Hippocampal formation (tissue), 2 donors: ENCODE measurements around the gene EREG.
"Not testable (repeated sequence)": the region's sequence is repeated elsewhere in the genome, so short reads cannot be mapped to it uniquely, and the experiment has no call there.

ENCODE experiments used
- DNase-seq, 2 donors: peaks; one replicate each; lab custom pipeline; 2025; lab: John Stamatoyannopoulos, UW

The EREG gene, protein sequence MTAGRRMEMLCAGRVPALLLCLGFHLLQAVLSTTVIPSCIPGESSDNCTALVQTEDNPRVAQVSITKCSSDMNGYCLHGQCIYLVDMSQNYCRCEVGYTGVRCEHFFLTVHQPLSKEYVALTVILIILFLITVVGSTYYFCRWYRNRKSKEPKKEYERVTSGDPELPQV

GRCh38 chr4:74364652-74365491 is at the start of gene EREG:
EREG (plus strand) TSS chr4:74365145; CDS start chr4:74365309, 164 bp downstream.
- no peak for DNase-seq

DNA sequence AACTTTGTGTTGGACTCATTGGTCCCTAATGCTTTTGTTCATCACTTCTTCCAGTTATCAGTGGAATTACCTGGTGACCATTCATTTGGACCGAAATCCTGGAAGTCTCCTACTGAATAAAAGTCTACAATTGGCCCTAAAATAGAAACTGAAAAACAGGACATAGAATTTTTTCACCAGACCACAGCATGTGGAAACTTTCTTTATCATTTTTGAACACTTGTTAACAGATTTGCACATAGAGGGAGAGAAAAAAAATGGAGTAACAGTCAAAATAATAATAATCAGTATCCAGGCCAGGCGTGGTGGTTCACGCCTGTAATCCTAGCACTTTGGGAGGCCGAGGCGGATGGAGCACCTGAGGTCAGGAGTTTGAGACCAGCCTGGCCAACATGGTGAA is 49.6 kb upstream of the EREG start:
- no peak for DNase-seq

- no peak for DNase-seq
These were observed 48.5 kb upstream of the EREG start for GRCh38 chr4:74316397-74316796.

- DNase-seq: no peak
These were observed 47.2 kb upstream of the EREG start for GRCh38 chr4:74317616-74318246.

DNA sequence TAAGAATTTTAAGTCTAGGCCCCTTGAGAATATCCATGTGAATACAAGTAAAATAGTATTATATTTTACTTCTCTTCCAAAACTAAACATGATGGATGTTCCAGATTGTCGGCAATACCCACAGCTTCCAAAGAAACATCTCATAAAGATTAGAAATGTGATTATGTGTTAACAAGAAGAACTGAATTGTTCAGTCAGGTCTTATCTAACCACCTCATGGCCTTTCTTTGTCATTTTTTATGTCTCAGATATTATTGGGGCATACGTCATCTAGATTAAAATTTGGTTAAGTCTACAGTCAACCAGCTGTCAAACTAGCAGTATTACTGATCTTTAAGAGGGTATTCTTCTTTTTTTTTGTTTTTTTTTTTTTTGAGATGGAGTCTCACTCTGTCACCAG is 46.7 kb upstream of the EREG start:
- no peak for DNase-seq

GRCh38 chr4:74319470-74319869 is 45.5 kb upstream of the EREG start:
- no peak for DNase-seq

GRCh38 chr4:74320559-74321118 is 44.3 kb upstream of the EREG start:
- peak in 1 of 2 donors; percentile 40 for DNase-seq

GRCh38 chr4:74322301-74322700 is 42.6 kb upstream of the EREG start:
- no peak for DNase-seq

- no peak for DNase-seq
These were observed 41.3 kb upstream of the EREG start for GRCh38 chr4:74323663-74324062.

GRCh38 chr4:74324262-74324661 is 40.7 kb upstream of the EREG start:
- no peak for DNase-seq

DNA sequence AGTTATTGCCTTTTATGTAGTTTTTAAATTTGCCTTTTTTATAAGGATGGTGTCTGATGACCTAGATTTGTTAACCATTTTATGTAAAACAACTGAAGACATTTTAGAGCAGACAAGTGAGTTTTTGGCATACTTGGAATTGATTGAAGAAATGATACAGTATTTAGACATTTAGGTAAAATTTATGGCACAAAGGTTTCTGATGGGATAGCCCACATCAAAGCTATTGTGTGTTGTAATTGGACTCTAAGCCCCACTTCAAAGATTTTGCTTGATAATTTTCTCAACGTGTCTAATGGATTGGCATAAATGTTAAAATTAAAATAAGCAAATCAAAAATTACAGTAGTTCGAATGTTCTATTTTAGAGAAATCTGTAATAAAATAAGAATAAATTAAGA is 39.1 kb upstream of the EREG start:
- DNase-seq: no peak

DNA sequence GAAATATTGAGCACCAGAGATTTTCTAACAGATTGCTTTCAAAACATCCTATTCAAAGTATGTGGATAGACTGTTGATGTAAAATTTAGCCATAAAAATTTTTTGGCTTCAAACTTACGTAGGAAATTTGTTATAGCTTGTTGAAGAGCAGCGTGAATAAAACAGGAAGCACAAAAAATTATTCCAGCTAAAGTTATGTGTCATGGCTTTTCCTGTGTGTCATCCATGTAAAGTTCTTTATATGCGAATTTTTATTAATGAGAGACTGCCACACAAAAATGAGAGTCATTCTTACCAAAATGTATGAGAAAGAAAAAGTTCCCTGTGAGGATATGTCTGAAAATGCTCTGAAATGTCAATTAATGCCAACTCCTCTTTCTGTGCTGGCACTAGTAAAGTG is 37.2 kb upstream of the EREG start:
- no peak for DNase-seq

- no peak for DNase-seq
These were observed 36.4 kb upstream of the EREG start for GRCh38 chr4:74328501-74328900.

- DNase-seq: no peak
These were observed 35.6 kb upstream of the EREG start for GRCh38 chr4:74329307-74329706.

DNA sequence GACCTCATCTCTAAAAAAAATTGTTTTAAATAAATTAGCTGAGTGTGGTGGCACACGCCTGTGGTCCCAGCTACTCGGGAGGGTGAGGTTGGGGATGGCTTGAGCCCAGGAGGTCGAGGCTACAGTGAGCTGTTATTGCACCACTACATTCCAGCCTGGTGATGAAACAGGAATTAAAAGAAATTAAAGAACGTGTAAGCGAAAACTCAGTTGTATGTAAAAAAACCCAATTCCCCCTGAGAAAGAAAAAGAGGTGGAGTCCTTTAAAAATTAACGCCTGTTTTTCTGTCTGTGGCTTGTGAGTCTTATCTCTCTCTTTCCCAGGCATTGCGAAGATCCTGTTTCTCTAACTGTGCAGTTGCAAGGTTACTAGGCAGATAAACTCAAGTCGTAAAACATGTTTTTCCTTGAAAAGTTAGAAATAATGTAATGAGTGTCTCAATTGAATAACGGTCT is 34.6 kb upstream of the EREG start:
- DNase-seq: no peak

GRCh38 chr4:74331252-74331651 is 33.7 kb upstream of the EREG start:
- DNase-seq: no peak

- DNase-seq: no peak
These were observed 33.0 kb upstream of the EREG start for GRCh38 chr4:74331944-74332343.

DNA sequence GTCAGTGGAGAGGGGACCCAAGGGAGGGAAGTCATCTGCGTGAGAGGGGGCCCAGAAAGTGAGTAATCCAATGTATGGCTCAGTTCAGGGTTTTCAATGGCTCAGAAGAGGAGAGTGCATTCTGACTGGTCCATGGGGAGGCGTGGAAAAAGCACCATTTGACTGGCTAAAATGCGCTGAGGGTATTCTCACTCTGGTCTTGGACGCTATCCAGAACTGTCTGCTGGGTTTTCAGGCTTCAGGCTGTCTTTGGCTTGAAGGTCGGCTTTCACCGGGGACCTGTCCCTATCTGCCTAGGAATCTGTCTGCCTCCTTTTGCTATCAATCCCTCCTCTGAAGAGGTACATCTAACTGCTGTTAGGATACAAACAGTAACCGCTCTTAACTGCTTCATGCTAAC is 30.3 kb upstream of the EREG start:
- DNase-seq: no peak

GRCh38 chr4:74335341-74336021 is 29.5 kb upstream of the EREG start:
- no peak for DNase-seq

GRCh38 chr4:74338792-74339333 is 26.1 kb upstream of the EREG start:
- no peak for DNase-seq

- no peak for DNase-seq
These were observed 25.4 kb upstream of the EREG start for GRCh38 chr4:74339501-74339900.

DNA sequence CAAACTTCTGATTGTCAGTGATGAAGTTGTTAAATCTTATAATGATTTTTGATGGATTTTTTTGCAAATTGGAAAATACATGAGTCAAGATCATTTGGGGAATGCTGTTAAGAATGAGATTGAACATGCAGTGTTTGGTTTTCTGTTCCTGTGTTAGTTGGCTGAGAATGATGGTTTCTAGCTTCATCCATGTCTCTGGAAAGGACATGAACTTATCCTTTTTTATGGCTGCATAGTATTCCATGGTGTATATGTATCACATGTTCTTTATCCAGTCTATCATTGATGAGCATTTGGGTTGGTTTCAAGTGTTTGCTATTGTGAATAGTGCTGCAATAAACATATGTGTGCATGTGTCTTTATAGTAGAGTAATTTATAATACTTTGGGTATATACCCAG is 24.5 kb upstream of the EREG start:
- not testable (repeated sequence) for DNase-seq
